K562 (cell line): Measurements from ENCODE around the gene HYPK. TPM values are rescaled to one million over a fixed set of nuclear protein-coding genes. Genes with fewer than 3 reads are reported as not detected.
A peak's percentile ranks its signal among the peaks of the same experiment; 100 is the strongest.

Experiments
- ARNT ChIP-seq, 2 experiments: fragments of 450-650 bp; IDR thresholded peaks; 2 replicates each; pipeline ENCODE4 v1.6.1; 2016; ENCODE audit warnings: mild to moderate bottlenecking in 1 of 2
- BRD4 ChIP-seq: fragments of 200-600 bp; sonication (generic); IDR thresholded peaks from 2 replicates; pipeline ENCODE4 v1.6.1; 2017; ENCODE audit warnings: inconsistent platforms
- CHCHD3 ChIP-seq: fragments of 250-450 bp; sonication (Bioruptor Pico); IDR thresholded peaks from 2 replicates; pipeline ENCODE4 v2.1.2; 2022; ENCODE audit warnings: mild to moderate bottlenecking
- GTF2F1 ChIP-seq: IDR thresholded peaks from 2 replicates; pipeline ENCODE4 v1.6.1; 2011; ENCODE audit warnings: low read depth, low read length, improper control_type of control experiment
- HNRNPLL ChIP-seq: fragments of 200-400 bp; formaldehyde crosslinking; IDR thresholded peaks from 2 replicates; pipeline ENCODE4 v1.6.1; 2017; ENCODE audit warnings: low read length, low read depth, mild to moderate bottlenecking; ENCODE audit not compliant: poor library complexity, severe bottlenecking
- IRF1 ChIP-seq: sonication (generic); formaldehyde crosslinking; IDR thresholded peaks from 2 replicates; pipeline ENCODE4 v1.8.0; 2022; ENCODE audit warnings: missing genetic modification reagents, mild to moderate bottlenecking, borderline replicate concordance
- MAFK ChIP-seq: IDR thresholded peaks from 2 replicates; pipeline ENCODE4 v1.6.1; 2011; ENCODE audit warnings: low read length, improper control_type of control experiment
- MEF2A ChIP-seq: IDR thresholded peaks from 2 replicates; pipeline ENCODE4 v1.6.1; 2011; ENCODE audit warnings: low read depth, mild to moderate bottlenecking, low read length, moderate library complexity; ENCODE audit not compliant: control insufficient read depth
- MIER1 ChIP-seq: fragments of 450-650 bp; IDR thresholded peaks from 2 replicates; pipeline ENCODE4 v1.6.1; 2016; ENCODE audit warnings: antibody characterized with exemption, mild to moderate bottlenecking, low read depth
- MLLT1 ChIP-seq, 2 experiments: fragments of 450-650 bp; IDR thresholded peaks; 2 replicates each; pipeline ENCODE4 v1.6.1; 2016
- NCOA4 ChIP-seq: fragments of 450-650 bp; IDR thresholded peaks from 2 replicates; pipeline ENCODE4 v1.6.1; 2018; ENCODE audit warnings: mild to moderate bottlenecking; ENCODE audit not compliant: partially characterized antibody
- NR2C1 ChIP-seq, 2 experiments: fragments of 450-650 bp; IDR thresholded peaks; 2 replicates each; pipeline ENCODE4 v1.6.1; 2017; ENCODE audit warnings: mild to moderate bottlenecking in 2 of 2, antibody characterized with exemption in 1 of 2, inconsistent platforms in 1 of 2, missing compliant biosample characterization in 1 of 2, missing genetic modification characterization in 1 of 2
- NRF1 ChIP-seq, 2 experiments: fragments of 450-650 bp; IDR thresholded peaks in 1 of 2; conservative IDR thresholded peaks in 1 of 2; 2 replicates each; pipeline ENCODE4 v1.6.1; 2014; ENCODE audit warnings: mild to moderate bottlenecking in 2 of 2
- PCBP2 ChIP-seq: fragments of 200-400 bp; formaldehyde crosslinking; IDR thresholded peaks from 2 replicates; pipeline ENCODE4 v1.6.1; 2018; ENCODE audit warnings: low read length, low read depth, mild to moderate bottlenecking, moderate library complexity; ENCODE audit not compliant: poor library complexity, severe bottlenecking
- U2AF2 ChIP-seq: fragments of 200-400 bp; formaldehyde crosslinking; optimal IDR thresholded peaks from 2 replicates; pipeline ENCODE3; 2017; ENCODE audit warnings: low read depth, mild to moderate bottlenecking, low read length
- ZBTB8A ChIP-seq: fragments of 450-650 bp; IDR thresholded peaks from 2 replicates; pipeline ENCODE4 v1.6.1; 2018; ENCODE audit warnings: mild to moderate bottlenecking, moderate library complexity; ENCODE audit not compliant: partially characterized antibody
- ZC3H4 ChIP-seq: sonication (generic); formaldehyde crosslinking; IDR thresholded peaks from 2 replicates; pipeline ENCODE4 v1.9.0; 2021; ENCODE audit warnings: missing genetic modification reagents, borderline replicate concordance
- ZNF449 ChIP-seq: fragments of 250-450 bp; sonication (Bioruptor Pico); IDR thresholded peaks from 2 replicates; pipeline ENCODE4 v1.8.0; 2022; ENCODE audit warnings: moderate library complexity, mild to moderate bottlenecking, inconsistent platforms
- polyA plus RNA-seq, 8 experiments: library from polyadenylated mRNA; depleted of rRNA in 4 of 8; stranded (reverse) in 5 of 8; unstranded in 3 of 8; fragments of >200 nt; fragmentation: Nextera tagmentation in 2 of 8; fragmentation: Illumina TruSeq in 1 of 8; extraction: Ambion mirVana in 2 of 8; extraction: Trizol in 1 of 8; gene quantifications; 2 replicates each; pipeline versions ENCODE4 v1.2.1 to v1.2.3, GENCODE V29; 2011 to 2014; ENCODE audit warnings: inconsistent platforms in 1 of 8, missing spikeins in 1 of 8
- total RNA-seq, 7 experiments: library from RNA; depleted of rRNA in 6 of 7; stranded (reverse); fragments of >200 nt in 6 of 7; fragmentation: Illumina TruSeq in 2 of 7; extraction: Trizol in 2 of 7; gene quantifications; 2 replicates each; pipeline versions ENCODE4 v1.2.1 to v1.2.3, GENCODE V29; 2011 to 2021; ENCODE audit warnings: low replicate concordance in 1 of 7
- TF ChIP-seq, protein P1 (sequence below): fragments of 450-650 bp; IDR thresholded peaks from one replicate; pipeline ENCODE4 v1.6.1; 2018; ENCODE audit warnings: mild to moderate bottlenecking, moderate library complexity; ENCODE audit not compliant: partially characterized antibody
- TF ChIP-seq, protein P2 (sequence below): fragments of 450-650 bp; IDR thresholded peaks from 2 replicates; pipeline ENCODE4 v1.6.1; 2016; ENCODE audit warnings: mild to moderate bottlenecking

Gene HYPK
- total and polyA plus RNA-seq, 9 of the 15 experiments (the other 6 are each of a cell fraction or from before 2014, with no cell fraction given) = 7.2 to 28.0 (median 21.1) TPM

DNA sequence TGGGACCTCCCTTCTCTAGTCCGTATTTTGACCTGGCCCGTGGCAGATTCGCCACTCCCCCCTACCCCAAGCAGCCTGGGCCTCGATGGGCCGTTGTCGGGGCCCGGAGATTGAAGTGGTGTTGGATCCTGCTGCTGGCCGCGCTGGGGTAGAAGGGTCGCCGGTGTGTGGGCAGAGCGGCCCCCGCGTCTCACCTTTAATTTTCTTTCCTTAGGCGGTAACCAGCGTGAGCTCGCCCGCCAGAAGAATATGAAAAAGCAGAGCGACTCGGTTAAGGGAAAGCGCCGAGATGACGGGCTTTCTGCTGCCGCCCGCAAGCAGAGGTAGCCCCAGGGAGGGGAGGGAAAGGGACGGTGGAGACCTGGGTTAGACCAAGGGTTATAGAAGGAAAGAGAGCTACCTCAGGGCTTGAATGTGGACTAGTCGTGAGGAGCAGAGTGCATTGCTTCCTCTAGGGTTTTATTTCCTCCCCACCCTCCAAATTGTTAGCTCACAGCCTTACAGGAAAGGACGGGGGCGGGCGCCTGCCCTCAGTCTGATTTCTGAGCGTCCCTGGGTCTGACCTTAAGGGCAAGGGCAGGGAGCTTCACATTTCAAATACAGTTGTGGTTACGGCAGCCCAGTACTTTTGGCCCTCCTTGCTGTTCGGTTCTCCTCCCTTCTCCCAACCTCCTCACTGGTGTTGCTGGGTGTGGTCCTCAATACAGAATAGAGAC, 7.5 kb upstream of the HYPK start (continued):
- TF ChIP-seq MEF2A = no peak
- no peak for TF ChIP-seq NCOA4
- TF ChIP-seq BRD4 = 0 out of 2 replicates have a peak, but pooled peaks have one; percentile 2
- TF ChIP-seq MLLT1 (IDR thresholded peaks at IDR 0.05) = no peak
- TF ChIP-seq U2AF2 = no peak
- TF ChIP-seq, protein P1, sequence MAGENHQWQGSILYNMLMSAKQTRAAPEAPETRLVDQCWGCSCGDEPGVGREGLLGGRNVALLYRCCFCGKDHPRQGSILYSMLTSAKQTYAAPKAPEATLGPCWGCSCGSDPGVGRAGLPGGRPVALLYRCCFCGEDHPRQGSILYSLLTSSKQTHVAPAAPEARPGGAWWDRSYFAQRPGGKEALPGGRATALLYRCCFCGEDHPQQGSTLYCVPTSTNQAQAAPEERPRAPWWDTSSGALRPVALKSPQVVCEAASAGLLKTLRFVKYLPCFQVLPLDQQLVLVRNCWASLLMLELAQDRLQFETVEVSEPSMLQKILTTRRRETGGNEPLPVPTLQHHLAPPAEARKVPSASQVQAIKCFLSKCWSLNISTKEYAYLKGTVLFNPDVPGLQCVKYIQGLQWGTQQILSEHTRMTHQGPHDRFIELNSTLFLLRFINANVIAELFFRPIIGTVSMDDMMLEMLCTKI = no peak
- no peak for TF ChIP-seq HNRNPLL
- TF ChIP-seq ZNF449 (CRISPR knock-in tag) = no peak
- TF ChIP-seq, protein P2, sequence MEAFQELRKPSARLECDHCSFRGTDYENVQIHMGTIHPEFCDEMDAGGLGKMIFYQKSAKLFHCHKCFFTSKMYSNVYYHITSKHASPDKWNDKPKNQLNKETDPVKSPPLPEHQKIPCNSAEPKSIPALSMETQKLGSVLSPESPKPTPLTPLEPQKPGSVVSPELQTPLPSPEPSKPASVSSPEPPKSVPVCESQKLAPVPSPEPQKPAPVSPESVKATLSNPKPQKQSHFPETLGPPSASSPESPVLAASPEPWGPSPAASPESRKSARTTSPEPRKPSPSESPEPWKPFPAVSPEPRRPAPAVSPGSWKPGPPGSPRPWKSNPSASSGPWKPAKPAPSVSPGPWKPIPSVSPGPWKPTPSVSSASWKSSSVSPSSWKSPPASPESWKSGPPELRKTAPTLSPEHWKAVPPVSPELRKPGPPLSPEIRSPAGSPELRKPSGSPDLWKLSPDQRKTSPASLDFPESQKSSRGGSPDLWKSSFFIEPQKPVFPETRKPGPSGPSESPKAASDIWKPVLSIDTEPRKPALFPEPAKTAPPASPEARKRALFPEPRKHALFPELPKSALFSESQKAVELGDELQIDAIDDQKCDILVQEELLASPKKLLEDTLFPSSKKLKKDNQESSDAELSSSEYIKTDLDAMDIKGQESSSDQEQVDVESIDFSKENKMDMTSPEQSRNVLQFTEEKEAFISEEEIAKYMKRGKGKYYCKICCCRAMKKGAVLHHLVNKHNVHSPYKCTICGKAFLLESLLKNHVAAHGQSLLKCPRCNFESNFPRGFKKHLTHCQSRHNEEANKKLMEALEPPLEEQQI = no peak
- peak; percentile 8; the same call in 1 of the 2 replicates for TF ChIP-seq ZC3H4 (CRISPR knock-in tag)
- TF ChIP-seq ZBTB8A = no peak
- no peak for TF ChIP-seq GTF2F1
- TF ChIP-seq PCBP2 = no peak
- TF ChIP-seq MAFK = no peak
- TF ChIP-seq IRF1 (CRISPR knock-in tag) = no peak
- TF ChIP-seq NRF1 (conservative IDR thresholded peaks at IDR 0.05 in 1 of 2, IDR thresholded peaks at IDR 0.05 in 1 of 2) = no peak
- no peak for TF ChIP-seq MIER1
- TF ChIP-seq NR2C1 (IDR thresholded peaks at IDR 0.05) = no peak
- no peak for TF ChIP-seq NR2C1 (tag; IDR thresholded peaks at IDR 0.05)
- 0 out of 4 replicates have a peak, but pooled peaks of 1 of the 2 experiments have one; percentile 3 for TF ChIP-seq ARNT (IDR thresholded peaks at IDR 0.05)
- no peak for TF ChIP-seq CHCHD3
